Measurements from ENCODE around the gene CLIP2.
A peak's percentile ranks its signal among the peaks of the same experiment; 100 is the strongest.
"Not testable (repeated sequence)": the region's sequence is repeated elsewhere in the genome, so short reads cannot be mapped to it uniquely, and the experiment has no call there.

CLIP2 gene

DNA sequence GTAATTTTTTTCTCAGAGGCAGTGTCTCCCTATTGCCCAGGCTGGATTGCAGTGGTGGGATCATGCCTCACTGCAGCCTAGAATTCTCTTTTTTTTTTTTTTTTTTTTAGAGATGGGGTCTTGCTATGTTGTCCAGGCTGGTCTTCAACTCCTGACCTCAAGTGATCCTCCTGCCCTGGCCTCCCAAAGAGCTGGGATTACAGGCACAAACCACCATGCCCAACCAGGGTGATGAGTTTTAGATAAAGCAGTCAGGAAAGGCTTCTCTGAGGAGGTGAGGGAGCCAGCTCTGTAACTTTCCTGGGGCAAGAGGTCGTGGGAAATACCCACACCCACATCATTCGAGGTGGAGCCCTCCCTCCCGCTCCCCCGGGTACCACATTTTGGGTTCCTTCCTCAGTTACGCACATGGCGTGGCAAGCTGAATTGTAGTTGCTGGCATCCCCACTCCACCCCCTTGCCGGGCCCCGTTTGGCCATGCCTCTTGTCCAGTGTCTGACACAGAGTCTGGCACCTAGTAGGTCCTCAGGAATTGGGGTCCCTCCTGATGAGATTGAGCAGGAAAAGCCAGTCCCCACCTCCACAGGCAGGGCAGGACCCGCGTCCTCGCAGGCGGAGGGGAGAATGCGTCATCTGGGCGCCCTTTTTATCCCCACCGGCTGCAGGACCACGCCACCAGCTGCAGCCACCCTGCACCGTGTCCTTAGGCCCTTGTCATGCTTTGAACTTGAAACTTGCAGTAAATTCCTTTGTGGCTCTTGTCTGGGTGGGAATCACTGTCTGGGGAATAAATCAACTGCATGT, 43.4 kb downstream of the CLIP2 start:
- DNase-seq (ENCODE audit: low read depth) = no peak

- DNase-seq (ENCODE audit: low read depth) = peak; percentile 45
Observed at GRCh38 chr7:74334030-74334429, 44.8 kb downstream of the CLIP2 start.

GRCh38 chr7:74337926-74338325, 48.7 kb downstream of the CLIP2 start:
- no peak for DNase-seq (ENCODE audit: low read depth)

GRCh38 chr7:74338366-74339108, 49.3 kb downstream of the CLIP2 start:
- no peak for DNase-seq (ENCODE audit: low read depth)

- not testable (repeated sequence) for DNase-seq (ENCODE audit: low read depth)
Observed at GRCh38 chr7:74339648-74340047, 50.4 kb downstream of the CLIP2 start.

DNA sequence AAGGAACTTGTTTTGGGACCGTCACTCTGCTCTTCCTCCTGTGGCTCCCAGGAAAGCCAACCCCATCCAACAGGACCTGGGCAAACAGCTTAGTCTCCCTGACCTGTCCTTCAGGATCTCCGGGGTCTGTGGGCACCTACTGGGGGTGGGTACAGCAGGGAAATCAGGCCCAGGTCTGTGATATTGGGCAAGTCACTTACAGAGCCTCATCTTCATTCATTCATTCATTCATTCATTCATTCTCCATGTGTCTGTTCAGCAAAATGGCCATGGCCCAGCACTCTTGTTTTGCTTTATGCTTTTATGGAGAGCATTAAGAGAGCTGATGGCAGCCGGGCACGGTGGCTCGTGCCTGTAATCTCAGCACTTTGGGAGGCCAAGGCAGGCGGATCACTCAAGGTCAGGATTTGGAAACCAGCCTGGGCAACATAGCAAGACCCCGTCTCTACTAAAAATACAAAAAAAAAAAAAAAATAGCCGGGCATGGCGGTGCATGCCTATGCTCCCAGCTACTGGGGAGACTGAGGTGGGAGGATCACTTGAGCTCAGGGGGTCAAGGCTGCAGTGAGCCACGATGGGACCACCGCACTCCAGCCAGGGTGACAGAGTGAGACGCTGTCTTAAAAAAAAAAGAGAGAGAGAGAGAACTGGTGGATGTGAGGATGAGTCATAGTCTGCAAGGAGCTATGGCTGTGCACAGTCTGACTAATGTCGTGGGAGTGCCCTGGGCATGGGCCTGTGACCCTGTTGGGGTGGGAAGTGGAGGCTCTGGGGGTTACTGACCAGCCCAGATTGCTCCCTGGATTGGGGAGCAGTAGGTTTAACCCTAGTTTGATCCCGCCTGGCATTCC, 54.3 kb downstream of the CLIP2 start:
- DNase-seq (ENCODE audit: low read depth) = peak; percentile 38

GRCh38 chr7:74344132-74344496, 54.9 kb downstream of the CLIP2 start:
- DNase-seq (ENCODE audit: low read depth) = no peak

GRCh38 chr7:74344786-74345185, 55.6 kb downstream of the CLIP2 start:
- no peak for DNase-seq (ENCODE audit: low read depth)

GRCh38 chr7:74345970-74346369, 56.8 kb downstream of the CLIP2 start:
- DNase-seq (ENCODE audit: low read depth) = no peak

- DNase-seq (ENCODE audit: low read depth) = no peak
Observed at GRCh38 chr7:74349621-74350020, 60.4 kb downstream of the CLIP2 start.

DNA sequence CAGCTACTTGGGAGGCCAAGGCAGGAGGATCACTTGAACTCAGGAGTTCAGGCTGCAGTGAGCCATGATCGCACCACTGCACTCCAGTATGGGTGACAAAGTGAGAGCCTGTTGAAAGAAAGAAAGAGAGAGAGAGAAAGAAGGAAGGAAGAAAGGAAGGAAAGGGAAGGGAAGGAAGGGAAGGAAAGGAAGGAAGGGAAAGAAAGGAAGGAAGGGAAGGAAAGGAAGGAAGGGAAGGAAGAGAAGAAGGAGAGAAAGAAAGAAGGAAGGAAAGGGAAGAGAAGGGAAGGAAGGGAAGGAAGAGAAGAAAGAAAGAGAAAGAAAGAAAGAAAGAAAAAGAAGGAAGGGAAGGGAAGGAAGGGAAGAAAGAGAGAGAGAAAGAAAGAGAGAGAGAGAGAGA, 61.5 kb downstream of the CLIP2 start:
- no peak for DNase-seq (ENCODE audit: low read depth)

GRCh38 chr7:74351836-74352235, 62.6 kb downstream of the CLIP2 start:
- DNase-seq (ENCODE audit: low read depth) = no peak

DNA sequence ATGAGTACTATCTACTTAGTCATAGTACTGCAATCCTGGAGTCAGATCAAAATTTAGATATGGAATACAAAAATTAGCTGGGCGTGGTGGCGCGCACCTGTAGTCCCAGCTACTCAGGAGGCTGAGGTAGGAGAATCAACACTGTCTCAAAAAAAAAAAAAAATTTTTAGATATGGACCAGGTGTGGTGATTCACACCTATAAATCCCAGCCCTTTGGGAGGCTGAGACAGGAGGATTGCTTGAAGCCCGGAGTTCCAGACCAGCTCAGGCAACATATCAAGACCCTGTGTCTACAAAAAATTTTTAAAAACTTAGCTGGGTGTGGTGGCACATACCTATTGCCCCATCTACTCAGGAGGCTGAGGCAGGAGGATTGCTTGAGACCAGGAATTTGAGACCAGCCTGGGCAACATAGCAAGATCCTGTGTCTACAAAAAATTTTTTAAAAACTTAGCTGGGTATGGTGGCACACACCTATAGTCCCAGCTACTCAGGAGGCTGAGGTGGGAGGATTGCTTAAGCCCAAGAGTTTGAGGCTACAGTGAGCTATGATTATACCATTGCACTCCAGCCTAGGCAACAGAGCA, 63.4 kb downstream of the CLIP2 start:
- DNase-seq (ENCODE audit: low read depth) = not testable (repeated sequence)

DNA sequence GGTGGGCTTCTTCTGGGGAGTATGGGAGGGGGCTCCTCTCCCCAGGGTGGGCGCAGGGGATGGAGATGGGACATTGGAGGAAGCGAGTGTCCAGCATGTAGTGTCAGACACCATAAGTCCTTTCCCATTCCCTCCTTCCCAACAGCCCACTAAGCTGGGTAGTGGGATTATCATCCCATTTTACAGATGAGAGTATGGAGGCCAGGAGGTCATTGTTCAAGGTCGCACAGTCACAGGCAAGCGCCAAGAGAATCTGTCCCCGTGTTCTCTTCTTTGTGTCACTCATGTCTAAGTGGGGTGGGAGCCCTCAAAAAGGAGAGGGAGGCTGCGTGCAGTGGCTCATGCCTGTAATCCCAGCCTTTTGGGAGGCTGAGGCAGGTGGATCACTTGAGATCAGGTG, 64.8 kb downstream of the CLIP2 start:
- no peak for DNase-seq (ENCODE audit: low read depth)

GRCh38 chr7:74355091-74355490, 65.9 kb downstream of the CLIP2 start:
- DNase-seq (ENCODE audit: low read depth) = peak; percentile 41

GRCh38 chr7:74356589-74357315, 67.5 kb downstream of the CLIP2 start:
- DNase-seq (ENCODE audit: low read depth) = no peak

GRCh38 chr7:74360008-74360407, 70.8 kb downstream of the CLIP2 start:
- no peak for DNase-seq (ENCODE audit: low read depth)

DNA sequence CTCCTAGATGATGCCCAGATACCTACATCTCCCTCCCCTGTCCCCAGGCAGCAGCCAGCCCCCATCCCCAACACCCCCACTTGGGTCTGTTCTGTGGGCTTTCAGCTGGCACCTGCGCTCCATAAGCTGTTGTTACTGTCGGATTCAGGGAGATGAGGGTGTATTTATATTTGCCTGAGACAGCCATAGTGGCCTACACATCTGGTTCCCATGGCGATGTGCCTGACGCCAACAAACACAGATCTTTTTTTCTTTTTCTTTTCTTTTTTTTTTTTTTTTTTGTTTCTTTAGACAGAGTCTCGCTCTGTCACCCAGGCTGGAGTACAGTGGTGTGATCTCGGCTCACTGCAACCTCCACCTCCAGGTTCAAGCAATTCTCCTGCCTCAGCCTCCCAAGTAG, 73.1 kb downstream of the CLIP2 start:
- DNase-seq (ENCODE audit: low read depth) = no peak

- DNase-seq (ENCODE audit: low read depth) = no peak
Observed at GRCh38 chr7:74364061-74364460, 74.9 kb downstream of the CLIP2 start.

DNA sequence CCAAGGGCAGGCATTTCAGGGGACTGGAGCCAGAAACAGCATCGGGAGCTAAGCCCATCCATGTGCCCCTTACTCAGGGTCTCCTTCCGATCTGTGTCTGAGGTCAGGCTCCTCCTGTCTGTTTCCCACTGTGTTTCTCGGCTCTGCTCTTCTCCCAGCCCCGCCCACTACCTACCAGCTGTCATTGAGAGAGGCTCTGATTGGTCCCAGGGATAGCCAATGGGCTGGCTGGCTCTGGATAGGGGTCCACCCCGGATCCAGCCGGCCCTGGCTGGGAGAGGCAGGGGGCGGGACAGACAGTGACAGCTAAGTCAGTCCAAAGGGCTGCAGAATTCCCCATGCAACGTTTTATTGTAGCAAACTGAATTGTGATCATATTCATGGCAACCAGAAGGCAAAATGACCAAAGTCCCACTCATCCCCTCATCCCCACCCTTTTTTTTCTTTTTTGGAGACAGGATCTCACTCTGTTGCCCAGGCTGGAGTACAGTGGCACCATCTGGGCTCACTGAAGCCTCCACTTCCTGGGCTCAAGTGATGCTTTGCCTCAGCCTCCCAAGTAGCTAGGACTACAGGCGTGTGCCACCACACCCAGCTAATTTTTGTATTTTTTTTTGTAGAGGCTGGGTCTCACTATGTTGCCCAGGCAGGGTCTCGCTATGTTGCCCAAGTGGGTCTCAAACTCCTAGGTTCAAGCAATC, 76.3 kb downstream of the CLIP2 start:
- peak; percentile 22 for DNase-seq (ENCODE audit: low read depth)

Measured in GM04504 (cell line).